ENCODE data around the gene ZBTB7C. TPM values are rescaled to one million over a fixed set of nuclear protein-coding genes. Genes with fewer than 3 reads are reported as not detected.
"Not testable (repeated sequence)": the region's sequence is repeated elsewhere in the genome, so short reads cannot be mapped to it uniquely, and the experiment has no call there.

ZBTB7C gene
- total RNA-seq, 1 donor from 2014 or later: 1.2 TPM

DNA sequence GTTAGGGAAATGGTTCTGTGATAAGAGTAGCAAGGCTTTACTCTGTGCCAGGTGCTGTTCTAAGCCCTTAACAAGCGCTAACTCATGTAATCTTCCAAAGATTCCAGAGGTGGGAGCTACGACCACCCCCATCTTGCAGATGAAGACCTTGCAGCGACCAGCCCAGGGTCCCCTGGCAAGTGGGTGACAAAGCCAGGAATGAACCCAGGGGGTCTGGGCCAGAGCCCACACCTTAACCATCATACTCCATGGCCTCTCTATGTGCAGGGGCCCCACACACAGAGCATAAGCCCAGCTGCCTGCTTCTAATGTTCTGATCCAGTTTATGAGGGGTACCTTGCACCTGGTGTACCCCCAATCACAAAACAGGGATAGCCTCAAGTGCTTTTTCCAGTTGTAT is 105.3 kb downstream of the ZBTB7C start:
- DNase-seq (ENCODE audit: low spot score): no peak
- no peak for ATAC-seq

DNA sequence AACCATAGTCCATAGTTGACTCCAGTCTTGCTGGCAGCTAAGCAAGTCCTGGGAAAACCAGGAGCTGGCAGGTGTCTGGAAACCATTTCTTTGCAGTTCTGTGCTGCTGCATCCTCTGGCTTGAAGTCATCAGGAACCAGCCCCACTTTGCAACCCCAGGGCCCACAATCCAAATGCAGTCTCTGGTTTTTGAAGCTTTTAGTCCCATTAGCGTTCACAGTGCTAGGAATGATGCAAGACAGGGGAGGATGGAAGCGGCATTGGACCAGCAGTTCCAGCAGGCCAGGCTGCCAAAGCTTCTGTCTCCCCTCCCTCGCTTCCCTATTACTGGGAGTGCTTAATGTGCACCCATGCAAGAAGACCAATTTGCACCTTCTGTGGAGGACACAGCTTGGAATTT is 106.4 kb downstream of the ZBTB7C start:
- DNase-seq (ENCODE audit: low spot score) (no peak), ATAC-seq (no peak)

DNA sequence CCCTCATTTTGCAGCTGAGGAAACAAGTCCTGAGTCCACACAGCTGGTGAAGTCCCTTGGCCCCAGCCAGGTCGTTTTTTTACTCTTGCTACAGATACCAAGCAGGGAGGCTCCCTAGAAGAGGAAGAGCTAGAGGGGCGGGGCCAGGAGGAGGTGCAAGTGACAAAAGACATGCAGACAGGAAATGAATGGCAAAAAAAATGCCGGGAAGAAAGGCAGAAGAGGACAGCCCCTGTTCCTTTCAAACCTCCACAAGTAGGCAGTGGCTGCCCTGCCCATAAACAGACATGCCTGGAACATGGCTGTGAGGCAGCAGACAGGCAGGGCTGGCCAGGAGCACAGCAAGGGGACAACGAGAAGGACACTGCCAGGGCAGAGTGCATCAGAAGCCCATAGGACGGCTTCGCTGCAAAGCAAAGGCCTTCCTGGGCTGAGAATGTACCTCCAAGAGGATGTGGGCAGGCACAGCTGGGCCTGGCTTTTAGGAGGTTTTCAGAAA is 108.7 kb downstream of the ZBTB7C start:
- ATAC-seq (no peak), DNase-seq (ENCODE audit: low spot score) (no peak)

DNA sequence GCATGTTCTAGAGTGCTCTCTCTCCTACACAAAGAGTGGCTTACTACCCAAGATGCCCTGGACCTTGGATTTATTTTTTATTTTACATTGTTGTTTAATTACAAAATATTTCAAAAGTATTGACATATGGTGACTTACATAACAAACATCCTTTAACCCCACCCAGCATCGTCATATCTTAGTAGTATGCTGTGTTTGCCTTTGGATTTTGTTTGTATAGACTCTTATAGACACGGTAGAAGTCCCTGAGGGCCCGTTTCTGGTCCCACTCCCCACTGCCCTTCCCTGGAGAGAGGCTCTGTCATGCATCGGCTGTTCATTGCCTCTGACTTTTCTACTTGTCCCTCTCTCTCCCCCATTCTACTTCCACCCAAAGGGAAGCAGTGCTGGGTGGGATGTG is 112.0 kb downstream of the ZBTB7C start:
- DNase-seq (ENCODE audit: low spot score) (no peak), ATAC-seq (no peak)

DNA sequence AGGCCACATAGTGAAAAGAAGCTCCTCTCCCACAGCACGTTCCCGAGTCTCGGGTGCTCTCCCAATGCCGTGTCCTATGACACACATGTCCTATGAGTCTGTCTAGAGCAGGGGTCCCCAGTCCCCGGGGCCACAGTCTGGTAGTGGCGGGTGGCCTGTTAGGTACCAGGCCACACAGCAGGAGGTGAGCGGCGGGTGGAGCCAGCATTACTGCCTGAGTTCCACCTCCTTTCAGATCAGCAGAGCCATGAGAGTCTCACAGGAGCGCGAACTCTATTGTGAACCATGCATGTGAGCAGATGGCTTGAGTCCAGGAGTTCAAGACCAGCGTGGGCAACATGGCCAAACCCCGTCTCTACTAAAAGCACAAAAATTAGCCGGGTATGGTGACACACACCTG is 112.6 kb downstream of the ZBTB7C start:
- ATAC-seq (no peak), DNase-seq (ENCODE audit: low spot score) (no peak)

DNA sequence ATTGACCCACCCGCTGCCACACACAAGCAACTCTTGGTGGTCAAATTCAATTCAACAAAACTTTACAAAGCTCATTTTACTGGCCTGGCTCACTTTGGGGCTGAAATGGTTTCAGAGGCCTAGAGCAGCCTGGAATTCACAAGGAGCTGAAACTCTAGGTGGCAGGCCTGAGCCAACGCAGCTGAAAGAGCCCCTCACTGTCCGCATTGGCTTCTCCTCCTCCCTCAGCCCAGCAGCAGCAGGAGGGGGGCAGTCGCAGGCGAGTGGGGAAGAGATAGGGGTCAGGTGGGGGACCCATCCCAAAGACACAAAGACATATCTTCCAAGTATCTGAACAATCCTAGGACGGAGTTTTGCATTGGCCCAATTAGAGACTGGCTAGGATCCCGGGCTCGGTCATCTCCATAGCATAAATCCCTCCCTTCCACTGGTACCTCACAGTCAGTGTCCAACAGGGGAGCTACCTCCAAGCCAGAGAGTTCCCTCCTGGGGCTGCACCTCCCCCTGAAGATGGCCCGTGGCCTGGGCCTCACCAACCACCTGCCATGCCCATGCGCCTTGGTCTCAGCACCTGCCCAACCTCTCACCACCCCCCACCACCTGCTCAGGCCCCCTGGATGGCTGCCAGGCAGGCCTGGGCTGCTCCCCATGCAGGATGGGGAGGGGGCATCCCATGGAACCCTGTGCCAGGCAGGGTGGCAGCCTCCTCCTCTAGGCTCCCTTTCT is 113.4 kb downstream of the ZBTB7C start:
- ATAC-seq (no peak), DNase-seq (ENCODE audit: low spot score) (no peak)

DNA sequence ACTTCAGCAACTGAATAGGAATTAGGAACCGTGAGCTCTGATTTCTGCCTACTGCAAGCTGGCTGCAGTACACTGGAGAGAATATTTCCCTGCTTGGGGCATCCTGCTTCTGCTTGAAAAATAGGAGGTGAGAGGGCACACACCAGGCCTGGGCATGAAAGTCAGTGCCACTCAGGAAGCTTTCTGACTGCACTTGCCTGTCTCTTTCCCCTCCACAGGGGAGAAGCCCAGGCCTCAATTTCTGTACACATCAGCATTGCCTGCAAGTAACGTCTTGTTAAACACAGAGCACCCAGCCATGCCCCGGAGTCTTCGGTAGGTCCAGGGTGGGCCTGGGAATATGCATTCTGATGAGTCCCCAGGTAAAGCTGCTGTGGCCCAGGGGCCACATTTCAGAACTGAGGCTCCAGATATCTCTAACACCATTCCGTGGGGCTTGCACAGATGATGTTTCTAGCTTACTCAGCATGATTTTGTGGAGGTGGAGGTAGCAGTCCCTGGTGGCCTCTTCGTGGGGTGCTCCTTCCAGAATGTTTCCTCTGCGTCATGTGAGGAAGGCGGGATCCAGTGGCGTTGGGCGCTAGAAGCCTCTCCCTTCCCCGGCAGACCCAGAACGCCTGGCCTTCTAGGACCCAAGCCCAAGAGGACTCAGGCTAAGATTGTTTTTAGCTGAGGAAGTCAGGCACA is 114.1 kb downstream of the ZBTB7C start:
- no peak for DNase-seq (ENCODE audit: low spot score)

DNA sequence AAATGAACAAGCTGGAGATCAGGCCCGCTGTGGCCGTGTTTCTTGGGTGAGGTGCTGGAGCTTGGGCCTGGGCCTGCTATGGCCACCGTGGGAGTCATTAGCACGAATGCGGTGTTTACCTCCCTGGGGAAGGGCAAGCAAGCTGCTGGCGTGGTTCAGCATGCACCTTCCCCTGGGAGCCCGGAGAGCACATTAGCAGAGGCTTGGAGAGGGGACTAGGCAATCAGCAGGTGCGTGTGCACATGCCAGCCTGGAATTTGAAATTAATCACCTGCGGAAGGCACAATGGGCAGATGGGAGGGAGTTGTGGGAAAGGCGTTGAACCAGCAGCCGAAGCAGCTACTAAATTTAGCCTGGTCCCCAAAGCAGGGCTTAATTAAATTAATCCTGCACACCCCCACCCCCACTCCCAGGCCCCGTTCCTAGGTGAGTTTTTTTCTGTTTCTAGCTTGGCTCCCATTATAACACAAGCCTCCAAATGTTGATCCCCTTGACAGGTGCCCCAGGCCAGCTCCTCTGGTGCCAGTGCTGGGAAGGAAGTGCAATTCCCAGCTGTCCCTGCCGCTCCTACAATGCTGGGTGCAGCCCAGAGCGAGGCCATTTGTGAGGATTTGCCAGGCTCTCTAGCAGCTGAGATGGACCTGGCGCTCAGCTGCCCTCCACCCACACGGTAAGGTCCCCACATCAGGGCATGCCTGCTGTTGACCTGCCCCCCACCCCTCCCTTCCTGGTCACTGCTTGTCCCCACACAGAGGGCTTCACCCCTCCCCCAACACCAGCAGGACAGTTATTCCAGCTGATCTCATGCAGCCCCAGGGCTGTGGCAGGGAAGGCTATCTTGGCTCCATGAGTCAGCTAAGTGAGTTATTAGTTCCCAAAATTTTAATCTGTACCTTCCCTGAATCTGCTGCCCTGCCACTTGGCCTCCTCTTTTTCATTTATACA is 115.0 kb downstream of the ZBTB7C start:
- DNase-seq (ENCODE audit: low spot score) (no peak), ATAC-seq (no peak)

More for the DNA sequence above, 114.1 kb downstream of the ZBTB7C start:
- no peak for ATAC-seq

DNA sequence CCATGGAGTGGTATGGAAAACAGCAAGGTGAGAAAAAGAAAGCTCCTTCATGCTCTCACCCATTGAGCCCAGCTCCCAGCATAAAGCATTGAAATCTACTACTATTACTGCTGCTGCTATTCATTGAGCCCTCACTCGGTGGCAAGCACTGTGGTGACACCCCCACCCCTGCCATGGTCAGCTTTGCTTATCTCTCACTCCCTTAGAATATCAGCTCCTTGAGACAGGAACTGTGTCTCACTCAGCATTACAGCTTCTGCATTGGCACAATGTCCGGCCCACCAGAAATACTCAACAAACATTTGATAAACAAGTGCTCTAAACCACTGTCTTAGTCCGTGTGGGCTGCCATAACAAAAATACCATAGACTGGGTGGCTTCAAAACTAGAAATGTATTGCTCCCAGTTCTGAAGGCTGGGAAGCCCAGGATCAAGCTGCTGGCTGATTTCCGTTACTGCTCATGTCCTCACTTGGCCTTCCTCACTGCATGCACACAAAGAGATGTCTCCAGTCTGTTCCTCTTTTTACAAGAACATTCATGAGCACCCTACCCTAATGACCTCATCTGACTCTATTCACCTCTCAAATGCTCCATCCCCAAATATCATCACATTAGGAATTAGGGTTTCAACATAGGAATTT is 116.3 kb downstream of the ZBTB7C start:
- DNase-seq (ENCODE audit: low spot score) (no peak), ATAC-seq (peak; percentile 16)

DNA sequence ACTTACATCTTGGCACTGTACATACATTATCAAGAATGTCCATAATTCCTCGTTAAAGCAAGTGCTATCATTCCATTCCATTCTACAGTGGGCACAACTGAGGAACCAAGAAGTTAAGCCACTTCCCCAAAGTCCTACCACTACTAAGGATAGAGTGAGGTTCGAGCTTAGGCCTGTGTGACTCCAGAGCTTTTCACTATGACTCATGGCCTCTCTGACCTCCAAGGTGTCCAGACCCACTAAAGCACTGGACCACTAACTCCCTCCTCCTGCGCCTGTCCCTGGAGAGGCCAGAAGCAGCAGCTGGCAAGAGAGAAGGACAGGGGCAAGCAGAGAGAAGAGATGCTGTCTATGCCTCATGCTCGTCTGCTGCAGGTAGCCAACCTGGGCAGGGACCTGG is 117.0 kb downstream of the ZBTB7C start:
- DNase-seq (ENCODE audit: low spot score): no peak
- no peak for ATAC-seq

DNA sequence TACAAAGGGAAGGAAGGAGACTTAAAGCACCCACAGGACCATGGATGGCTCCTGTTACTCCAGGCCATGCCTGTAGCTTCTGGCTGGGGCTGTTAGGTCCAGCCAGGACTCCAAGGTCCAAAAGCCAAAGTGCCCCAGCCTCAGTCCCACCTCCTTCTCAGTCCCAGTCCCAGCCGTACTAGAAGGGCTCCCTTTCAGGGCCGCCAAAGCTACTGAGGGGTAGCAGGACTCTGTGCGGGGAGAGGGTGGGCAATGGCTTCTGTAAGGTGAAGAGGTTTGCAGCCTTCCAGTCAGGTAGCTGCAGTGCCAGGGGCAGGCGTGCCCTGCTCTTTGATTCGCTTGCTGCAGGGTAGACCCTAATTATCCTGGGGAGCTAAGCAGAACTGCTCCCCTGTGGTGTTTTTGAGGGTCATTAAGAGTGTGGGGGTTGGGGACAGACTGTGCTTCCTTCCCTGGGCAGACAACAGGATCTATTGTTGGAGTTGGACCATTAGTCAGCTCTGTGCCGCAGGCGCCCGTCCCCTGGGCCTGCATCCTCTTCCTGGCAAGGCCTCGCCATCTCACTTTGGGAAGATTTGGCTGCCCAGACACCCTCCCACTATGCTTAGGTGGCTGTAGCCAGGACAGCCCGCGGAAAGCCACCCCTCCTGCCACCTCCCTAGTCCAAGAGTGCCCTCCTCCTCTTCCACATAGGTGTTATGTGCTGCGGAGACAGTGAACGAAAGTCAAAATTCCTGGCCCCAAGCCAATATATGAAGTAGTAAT is 118.8 kb downstream of the ZBTB7C start:
- DNase-seq (ENCODE audit: low spot score) (no peak), ATAC-seq (peak; percentile 39)

DNA sequence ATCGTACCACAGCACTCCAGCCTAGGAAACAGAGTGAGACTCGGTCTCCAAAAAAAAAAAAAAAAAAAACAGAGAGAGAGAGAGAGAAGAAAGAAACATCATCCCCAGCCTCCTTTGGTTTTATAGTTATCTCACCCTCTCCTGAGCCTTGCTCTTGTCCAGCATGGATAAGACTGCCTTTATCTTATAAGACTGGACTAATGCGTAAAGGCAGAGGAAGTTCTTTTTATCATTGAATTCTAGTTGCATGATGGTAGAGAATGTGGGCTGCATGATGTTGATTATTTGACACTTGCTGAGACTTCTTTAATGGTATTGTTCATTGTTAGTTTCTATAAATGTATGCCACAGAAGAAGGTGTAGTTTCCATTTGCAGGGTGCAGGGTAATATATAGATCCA is 124.4 kb downstream of the ZBTB7C start:
- ATAC-seq: no peak

DNA sequence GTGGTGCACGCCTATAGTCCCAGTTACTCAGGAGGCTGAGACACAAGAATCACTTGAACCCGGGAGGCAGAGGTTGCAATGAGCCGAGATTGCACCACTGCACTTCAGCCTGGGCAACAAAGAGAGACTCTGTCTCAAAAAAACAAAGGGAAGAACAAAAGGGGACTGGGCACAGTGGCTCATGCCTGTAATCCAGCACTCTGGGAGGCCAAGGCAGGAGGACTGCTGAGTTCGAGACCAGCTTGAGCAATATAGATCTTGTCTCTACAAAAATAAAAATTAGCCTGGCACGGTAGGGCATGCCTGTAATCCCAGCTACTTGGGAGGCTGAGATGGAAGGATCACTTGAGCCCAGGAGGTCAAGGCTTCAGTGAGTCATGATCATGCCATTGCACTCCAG is 125.2 kb downstream of the ZBTB7C start:
- not testable (repeated sequence) for DNase-seq (ENCODE audit: low spot score); ATAC-seq

More for the DNA sequence above, 124.4 kb downstream of the ZBTB7C start:
- DNase-seq (ENCODE audit: low spot score): no peak

DNA sequence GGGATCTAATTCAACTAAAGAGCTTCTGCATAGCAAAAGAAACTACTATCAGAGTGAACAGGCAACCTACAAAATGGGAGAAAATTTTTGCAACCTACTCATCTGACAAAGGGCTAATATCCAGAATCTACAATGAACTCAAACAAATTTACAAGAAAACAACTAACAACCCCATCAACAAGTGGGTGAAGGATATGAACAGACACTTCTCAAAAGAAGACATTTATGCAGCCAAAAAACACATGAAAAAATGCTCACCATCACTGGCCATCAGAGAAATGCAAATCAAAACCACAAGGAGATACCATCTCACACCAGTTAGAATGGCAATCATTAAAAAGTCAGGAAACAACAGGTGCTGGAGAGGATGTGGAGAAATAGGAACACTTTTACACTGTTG is 127.7 kb downstream of the ZBTB7C start:
- DNase-seq (ENCODE audit: low spot score); ATAC-seq: not testable (repeated sequence)

DNA sequence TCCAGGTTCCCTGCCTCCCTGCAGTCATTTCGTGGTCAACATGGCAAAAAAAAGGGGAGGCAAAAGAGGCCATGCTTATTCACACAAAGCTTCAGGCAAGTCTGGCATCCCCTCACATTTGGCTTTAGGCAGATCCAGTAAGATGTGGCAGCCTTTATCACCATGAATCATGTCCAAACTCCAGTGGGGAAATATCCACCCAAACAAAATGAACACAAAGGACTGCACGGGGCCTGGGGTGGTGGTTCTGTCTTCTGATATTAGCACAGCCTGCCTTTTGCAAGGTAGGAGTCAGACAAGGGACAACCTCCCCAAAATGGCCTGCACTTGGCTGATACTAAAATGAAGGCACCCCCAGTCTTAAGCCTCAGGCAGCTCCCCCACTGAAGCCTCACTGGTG is 129.9 kb downstream of the ZBTB7C start:
- ATAC-seq (no peak), DNase-seq (ENCODE audit: low spot score) (no peak)

DNA sequence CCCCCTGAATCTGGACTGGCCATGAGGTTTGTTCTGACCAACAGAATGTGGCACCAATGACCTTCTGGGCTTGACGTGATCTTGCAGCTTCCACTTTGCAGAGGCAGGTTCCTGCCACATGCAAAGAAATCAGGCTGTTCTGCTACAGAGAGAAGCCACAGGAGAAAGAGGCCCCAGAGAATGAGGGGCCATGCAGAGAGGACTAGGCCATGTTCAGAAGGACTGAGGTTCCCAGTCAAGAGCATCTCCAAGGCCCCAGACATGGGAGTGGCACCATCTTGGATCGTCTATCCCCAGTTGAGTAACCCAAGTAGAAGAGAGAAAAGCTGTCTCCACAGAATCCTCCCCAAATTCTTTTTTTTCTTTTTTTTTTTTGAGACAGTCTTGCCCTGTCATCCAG is 131.1 kb downstream of the ZBTB7C start:
- ATAC-seq: no peak

DNA sequence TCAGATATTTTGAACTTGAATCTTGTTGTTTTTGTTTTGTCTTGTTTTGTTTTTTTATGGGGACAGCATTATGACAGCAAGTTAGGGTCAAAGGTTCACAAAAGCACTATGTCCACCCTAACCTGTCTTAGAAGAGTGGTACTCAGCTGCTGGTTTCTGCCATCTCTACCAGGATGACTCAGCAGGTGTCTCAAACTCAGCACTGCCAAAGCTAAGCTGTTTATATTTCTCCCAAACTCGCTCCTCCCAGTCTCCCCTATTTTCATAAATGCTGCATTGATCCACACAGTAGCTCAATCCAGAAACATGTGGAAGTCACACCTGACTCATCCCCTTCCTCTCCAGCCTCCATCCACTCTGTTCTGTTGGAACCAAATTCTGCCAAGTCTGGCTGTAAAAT is 134.9 kb downstream of the ZBTB7C start:
- ATAC-seq: no peak
- DNase-seq (ENCODE audit: low spot score): no peak

More for the DNA sequence above, 131.1 kb downstream of the ZBTB7C start:
- DNase-seq (ENCODE audit: low spot score): no peak

DNA sequence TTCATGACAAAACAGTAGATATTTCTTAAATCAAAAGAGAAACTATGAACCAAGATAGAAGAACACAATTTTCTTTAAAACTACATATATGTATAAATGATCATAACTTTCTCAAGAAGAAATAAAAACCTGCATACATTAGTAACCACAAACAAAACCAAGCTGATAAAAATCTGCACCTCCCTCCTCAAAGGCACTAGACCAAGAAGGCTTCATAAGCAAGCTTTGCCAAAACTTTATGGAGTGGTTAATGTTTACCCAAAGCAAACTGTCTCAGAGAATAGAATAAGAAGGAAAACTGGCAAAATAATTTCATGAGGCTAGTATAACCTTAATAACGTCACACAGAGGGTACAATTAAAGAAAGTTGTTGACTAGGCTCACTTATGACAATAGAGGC is 138.3 kb downstream of the ZBTB7C start:
- ATAC-seq: peak; percentile 53

DNA sequence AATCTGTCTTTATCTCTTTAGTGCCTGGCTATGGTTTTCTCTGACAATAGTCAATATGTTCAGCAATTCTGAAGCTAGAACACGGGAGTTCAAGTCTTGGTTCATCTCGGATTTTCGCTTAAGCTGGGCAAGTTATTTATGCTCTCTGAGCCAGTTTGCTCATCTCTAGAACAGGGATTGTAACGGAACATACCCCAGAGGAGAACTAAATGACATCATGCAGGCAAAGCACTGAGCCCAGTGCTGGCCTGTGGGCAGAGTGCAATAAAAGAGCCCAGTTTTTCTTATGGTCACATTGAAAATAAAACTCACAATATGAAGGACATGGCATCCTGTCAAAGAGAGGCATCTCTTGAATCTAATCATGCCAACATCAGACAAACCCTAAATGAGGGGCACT is 143.9 kb downstream of the ZBTB7C start:
- no peak for DNase-seq (ENCODE audit: low spot score)
- ATAC-seq: no peak

More for the DNA sequence above, 138.3 kb downstream of the ZBTB7C start:
- no peak for DNase-seq (ENCODE audit: low spot score)
